ENCODE data around the gene AFF3.

The AFF3 gene

DNA sequence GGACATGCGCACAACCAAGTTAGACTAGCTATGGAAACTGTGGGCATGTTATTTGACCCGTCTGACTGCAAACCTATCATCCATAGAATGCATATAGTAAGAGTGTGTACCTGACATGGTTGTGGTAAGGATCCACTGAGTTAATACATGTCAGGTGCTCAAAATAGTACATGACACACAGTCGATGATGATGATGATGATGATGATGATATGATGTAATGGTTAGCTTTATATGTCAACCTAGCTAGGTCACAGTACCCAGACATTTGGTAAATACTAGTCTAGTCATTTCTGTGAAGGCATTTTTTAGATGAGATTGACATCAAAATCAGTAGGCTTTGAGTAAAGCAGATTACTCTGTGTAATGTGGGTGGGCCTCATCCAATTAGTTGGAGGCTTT is 204.1 kb downstream of the AFF3 start:
- TF ChIP-seq FOXP2 (optimal IDR thresholded peaks at IDR 0.05; ENCODE audit: borderline replicate concordance, extremely low read depth, extremely low read length, insufficient read depth) = no peak

DNA sequence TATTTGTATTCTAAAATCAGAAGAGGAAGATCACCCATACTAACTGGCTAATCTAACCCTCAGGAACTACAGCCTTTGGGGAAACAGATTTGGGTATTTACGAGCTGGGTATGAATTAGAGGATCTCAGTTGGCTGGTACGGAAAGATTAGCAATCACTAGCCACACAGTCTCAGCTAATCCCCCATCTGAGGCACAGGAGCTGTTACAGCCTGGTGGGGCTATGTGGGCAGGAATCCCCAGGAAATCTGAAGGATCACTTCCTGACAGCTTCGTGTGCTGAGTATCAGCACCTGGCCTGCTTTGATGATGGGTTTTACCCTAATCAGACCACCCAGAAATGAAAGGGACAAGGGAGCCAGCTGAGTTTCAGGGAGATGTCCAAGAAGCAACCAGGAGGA is 206.3 kb downstream of the AFF3 start:
- TF ChIP-seq POLR2AphosphoS5 (IDR thresholded peaks at IDR 0.05; ENCODE audit: low read depth, low read length) (no peak), SIN3A (IDR thresholded peaks at IDR 0.05; ENCODE audit: borderline replicate concordance, insufficient read depth, low read length) (no peak), FOXP2 (optimal IDR thresholded peaks at IDR 0.05; ENCODE audit: borderline replicate concordance, extremely low read depth, extremely low read length, insufficient read depth) (no peak)
- TF ChIP-seq, protein P1, sequence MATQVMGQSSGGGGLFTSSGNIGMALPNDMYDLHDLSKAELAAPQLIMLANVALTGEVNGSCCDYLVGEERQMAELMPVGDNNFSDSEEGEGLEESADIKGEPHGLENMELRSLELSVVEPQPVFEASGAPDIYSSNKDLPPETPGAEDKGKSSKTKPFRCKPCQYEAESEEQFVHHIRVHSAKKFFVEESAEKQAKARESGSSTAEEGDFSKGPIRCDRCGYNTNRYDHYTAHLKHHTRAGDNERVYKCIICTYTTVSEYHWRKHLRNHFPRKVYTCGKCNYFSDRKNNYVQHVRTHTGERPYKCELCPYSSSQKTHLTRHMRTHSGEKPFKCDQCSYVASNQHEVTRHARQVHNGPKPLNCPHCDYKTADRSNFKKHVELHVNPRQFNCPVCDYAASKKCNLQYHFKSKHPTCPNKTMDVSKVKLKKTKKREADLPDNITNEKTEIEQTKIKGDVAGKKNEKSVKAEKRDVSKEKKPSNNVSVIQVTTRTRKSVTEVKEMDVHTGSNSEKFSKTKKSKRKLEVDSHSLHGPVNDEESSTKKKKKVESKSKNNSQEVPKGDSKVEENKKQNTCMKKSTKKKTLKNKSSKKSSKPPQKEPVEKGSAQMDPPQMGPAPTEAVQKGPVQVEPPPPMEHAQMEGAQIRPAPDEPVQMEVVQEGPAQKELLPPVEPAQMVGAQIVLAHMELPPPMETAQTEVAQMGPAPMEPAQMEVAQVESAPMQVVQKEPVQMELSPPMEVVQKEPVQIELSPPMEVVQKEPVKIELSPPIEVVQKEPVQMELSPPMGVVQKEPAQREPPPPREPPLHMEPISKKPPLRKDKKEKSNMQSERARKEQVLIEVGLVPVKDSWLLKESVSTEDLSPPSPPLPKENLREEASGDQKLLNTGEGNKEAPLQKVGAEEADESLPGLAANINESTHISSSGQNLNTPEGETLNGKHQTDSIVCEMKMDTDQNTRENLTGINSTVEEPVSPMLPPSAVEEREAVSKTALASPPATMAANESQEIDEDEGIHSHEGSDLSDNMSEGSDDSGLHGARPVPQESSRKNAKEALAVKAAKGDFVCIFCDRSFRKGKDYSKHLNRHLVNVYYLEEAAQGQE (IDR thresholded peaks at IDR 0.05; ENCODE audit: insufficient read depth in 1 of 2, low read depth in 2 of 2, low read length in 2 of 2) = no peak

DNA sequence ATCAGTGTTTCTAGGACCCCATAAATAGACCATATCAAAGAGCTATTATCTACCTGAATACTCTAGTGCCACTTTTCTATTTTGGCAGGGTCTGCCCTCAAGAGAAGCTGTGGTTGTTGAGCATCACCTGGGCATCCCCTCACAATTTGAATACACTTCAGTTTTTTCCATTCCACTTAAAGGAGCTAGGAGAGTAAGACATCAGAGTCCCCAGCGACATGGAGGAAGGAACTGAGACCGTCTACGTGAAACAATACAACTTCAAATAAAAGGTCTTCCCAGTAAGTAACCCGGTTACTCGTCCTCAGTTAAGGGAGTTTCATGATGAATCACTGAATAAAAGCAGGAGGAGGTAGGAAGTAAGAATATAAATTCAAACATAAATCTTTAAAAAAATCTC is 206.7 kb downstream of the AFF3 start:
- TF ChIP-seq POLR2AphosphoS5 (IDR thresholded peaks at IDR 0.05; ENCODE audit: low read depth, low read length) (no peak), FOXP2 (optimal IDR thresholded peaks at IDR 0.05; ENCODE audit: borderline replicate concordance, extremely low read depth, extremely low read length, insufficient read depth) (no peak), TAF1 (IDR thresholded peaks at IDR 0.05; ENCODE audit: borderline replicate concordance, insufficient read depth, low read length) (no peak), SIN3A (IDR thresholded peaks at IDR 0.05; ENCODE audit: borderline replicate concordance, insufficient read depth, low read length) (no peak)
- TF ChIP-seq, protein P1 (IDR thresholded peaks at IDR 0.05; ENCODE audit: insufficient read depth in 1 of 2, low read depth in 2 of 2, low read length in 2 of 2) = no peak

DNA sequence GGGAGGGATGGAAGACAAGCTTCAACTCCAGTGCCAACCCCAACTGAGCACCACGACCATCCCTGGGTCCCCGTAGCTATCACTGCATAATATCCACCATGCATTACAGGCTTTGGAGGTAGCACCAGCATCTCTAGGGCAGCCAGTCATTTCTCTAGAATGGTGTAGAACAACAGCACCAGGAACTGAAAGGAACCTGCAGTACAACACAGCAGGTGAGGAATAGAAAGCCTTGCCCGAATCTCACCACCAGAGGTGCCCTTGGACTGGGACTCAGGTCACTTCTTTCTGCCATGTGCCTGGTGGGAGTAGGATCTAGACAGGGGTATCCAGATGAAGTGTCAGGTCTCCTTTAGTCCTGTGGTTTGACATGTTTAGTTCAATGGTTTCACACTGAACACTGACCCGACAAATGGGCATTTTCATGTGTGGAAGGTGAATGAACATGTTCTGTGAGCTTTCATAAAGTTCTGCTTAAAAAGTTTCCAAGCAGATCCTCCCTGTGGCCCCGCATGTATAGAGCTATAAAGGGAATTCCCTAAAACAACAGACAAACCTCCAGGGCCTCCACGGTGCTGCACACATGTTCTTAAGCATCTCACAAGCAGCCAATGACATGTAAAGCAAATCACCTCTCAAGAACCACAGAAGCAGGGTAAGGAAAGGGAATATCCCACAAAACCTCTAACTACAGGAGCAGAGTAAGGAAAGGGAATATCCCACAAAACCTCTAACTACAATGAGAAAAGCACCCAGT is 208.3 kb downstream of the AFF3 start:
- TF ChIP-seq FOXP2 (optimal IDR thresholded peaks at IDR 0.05; ENCODE audit: borderline replicate concordance, extremely low read depth, extremely low read length, insufficient read depth) (no peak), SIN3A (IDR thresholded peaks at IDR 0.05; ENCODE audit: borderline replicate concordance, insufficient read depth, low read length) (no peak), POLR2AphosphoS5 (IDR thresholded peaks at IDR 0.05; ENCODE audit: low read depth, low read length) (no peak), TAF1 (IDR thresholded peaks at IDR 0.05; ENCODE audit: borderline replicate concordance, insufficient read depth, low read length) (no peak)
- TF ChIP-seq, protein P1 (IDR thresholded peaks at IDR 0.05; ENCODE audit: insufficient read depth in 1 of 2, low read depth in 2 of 2, low read length in 2 of 2) = no peak

DNA sequence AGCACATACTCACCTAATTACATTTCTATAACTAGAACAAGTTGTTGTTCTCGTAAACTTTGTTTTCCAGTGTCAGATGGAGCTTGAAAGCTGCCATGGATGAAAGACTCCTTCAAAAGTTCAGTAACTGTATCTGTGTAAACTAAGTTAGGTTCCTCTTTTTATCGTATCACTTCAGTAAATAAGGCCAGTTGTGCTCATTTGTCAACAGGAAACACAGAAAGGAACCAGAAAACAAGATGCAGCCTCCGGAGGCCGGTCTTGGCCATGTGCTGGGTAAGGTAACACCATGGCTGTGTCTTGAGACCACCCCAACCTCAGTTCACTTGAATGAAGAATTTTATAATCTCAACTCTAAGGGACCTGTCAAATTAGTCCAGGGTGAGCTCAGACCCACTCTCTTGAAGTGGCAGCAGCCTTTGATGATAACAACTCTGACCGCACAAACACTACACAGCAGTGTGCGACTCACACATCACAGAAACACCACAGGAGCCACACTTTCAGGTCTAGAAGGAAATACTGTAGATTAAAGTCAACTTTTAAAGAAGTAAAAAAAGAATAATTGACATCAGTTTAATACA is 213.8 kb downstream of the AFF3 start:
- TF ChIP-seq SIN3A (IDR thresholded peaks at IDR 0.05; ENCODE audit: borderline replicate concordance, insufficient read depth, low read length) = no peak
- no peak for TF ChIP-seq POLR2AphosphoS5 (IDR thresholded peaks at IDR 0.05; ENCODE audit: low read depth, low read length)
- TF ChIP-seq TAF1 (IDR thresholded peaks at IDR 0.05; ENCODE audit: borderline replicate concordance, insufficient read depth, low read length) = no peak
- TF ChIP-seq, protein P1 (IDR thresholded peaks at IDR 0.05; ENCODE audit: insufficient read depth in 1 of 2, low read depth in 2 of 2, low read length in 2 of 2) = no peak
- no peak for TF ChIP-seq FOXP2 (optimal IDR thresholded peaks at IDR 0.05; ENCODE audit: borderline replicate concordance, extremely low read depth, extremely low read length, insufficient read depth)

Measured in PFSK-1 (cell line).